ENCODE data around the gene APBB2.

DNA sequence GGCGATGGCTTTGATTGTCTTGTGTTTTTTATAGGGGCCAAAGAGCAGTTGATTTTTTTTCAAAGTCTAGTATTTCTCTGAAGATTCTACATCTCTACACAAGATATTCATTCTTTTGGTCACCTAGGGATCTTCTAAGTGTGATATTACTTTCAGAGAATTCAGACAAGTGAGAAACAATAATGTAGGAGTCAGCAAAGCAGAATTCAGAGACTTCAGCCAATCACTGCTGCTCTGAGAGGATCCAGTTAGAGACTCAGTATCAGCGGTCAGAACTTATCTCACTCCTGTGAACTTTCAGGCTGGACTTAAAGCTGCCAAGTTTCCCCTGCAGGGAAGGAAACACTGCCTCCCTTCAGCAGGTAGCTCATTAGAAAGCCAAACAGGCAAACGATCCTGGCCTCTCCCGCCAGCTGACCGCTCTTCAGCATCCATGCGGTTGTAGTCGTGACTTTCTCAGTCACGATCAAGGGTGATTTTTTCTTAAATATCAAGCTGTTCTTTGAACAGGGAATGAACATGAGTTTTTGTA lies 405.4 kb downstream of the APBB2 start:
- TF ChIP-seq, protein P1, sequence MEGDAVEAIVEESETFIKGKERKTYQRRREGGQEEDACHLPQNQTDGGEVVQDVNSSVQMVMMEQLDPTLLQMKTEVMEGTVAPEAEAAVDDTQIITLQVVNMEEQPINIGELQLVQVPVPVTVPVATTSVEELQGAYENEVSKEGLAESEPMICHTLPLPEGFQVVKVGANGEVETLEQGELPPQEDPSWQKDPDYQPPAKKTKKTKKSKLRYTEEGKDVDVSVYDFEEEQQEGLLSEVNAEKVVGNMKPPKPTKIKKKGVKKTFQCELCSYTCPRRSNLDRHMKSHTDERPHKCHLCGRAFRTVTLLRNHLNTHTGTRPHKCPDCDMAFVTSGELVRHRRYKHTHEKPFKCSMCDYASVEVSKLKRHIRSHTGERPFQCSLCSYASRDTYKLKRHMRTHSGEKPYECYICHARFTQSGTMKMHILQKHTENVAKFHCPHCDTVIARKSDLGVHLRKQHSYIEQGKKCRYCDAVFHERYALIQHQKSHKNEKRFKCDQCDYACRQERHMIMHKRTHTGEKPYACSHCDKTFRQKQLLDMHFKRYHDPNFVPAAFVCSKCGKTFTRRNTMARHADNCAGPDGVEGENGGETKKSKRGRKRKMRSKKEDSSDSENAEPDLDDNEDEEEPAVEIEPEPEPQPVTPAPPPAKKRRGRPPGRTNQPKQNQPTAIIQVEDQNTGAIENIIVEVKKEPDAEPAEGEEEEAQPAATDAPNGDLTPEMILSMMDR (IDR thresholded peaks at IDR 0.05), result no peak
- TF ChIP-seq POLR2A (IDR thresholded peaks at IDR 0.05), result no peak
